Endodermal cell (in vitro differentiated cells): ENCODE measurements around the gene SFR1. TPM values are rescaled to one million over a fixed set of nuclear protein-coding genes. Genes with fewer than 3 reads are reported as not detected.

Experiments used
- DNase-seq: peaks from one replicate; pipeline ENCODE4 v3.0.0-alpha.2; 2017
- H3K27ac ChIP-seq: 2 replicates; pipeline ENCODE4 v1.5.1; 2013; ENCODE audit warnings: mild to moderate bottlenecking, low read depth, low read length, moderate library complexity
- H3K27me3 ChIP-seq: 2 replicates; pipeline ENCODE4 v1.6.1; 2013; ENCODE audit warnings: mild to moderate bottlenecking, low read length, moderate library complexity; ENCODE audit not compliant: insufficient read depth, control insufficient read depth, poor library complexity, severe bottlenecking
- H3K36me3 ChIP-seq: 2 replicates; pipeline ENCODE4 v1.7.0; 2013; ENCODE audit warnings: mild to moderate bottlenecking, low read length, moderate library complexity; ENCODE audit not compliant: control insufficient read depth, insufficient read depth
- H3K4me1 ChIP-seq: one replicate; pipeline ENCODE4 v1.7.0; 2013; ENCODE audit warnings: low read length; ENCODE audit not compliant: control insufficient read depth, insufficient read depth
- H3K4me3 ChIP-seq: 2 replicates; pipeline ENCODE4 v1.5.1; 2013; ENCODE audit warnings: mild to moderate bottlenecking, low read length, moderate library complexity
- H3K9ac ChIP-seq: 2 replicates; pipeline ENCODE4 v1.6.1; 2013; ENCODE audit warnings: mild to moderate bottlenecking, low read length, moderate library complexity; ENCODE audit not compliant: poor library complexity, severe bottlenecking; ENCODE audit errors: extremely low read depth
- H3K9me3 ChIP-seq: 2 replicates; pipeline ENCODE4 v1.6.1; 2013; ENCODE audit warnings: mild to moderate bottlenecking, low read length, moderate library complexity; ENCODE audit not compliant: control insufficient read depth
- H3K27ac Mint-ChIP-seq: 2 replicates; pipeline ENCODE4 v1.8.0; 2020; ENCODE audit warnings: mixed read lengths
- H3K27me3 Mint-ChIP-seq: 2 replicates; pipeline ENCODE4 v1.8.0; 2021; ENCODE audit warnings: mild to moderate bottlenecking, mixed read lengths; ENCODE audit not compliant: insufficient read depth
- H3K36me3 Mint-ChIP-seq: 2 replicates; pipeline ENCODE4 v1.8.0; 2020; ENCODE audit warnings: low read depth, mixed read lengths
- H3K4me1 Mint-ChIP-seq: 2 replicates; pipeline ENCODE4 v1.8.0; 2020; ENCODE audit warnings: mixed read lengths
- H3K4me3 Mint-ChIP-seq: 2 replicates; pipeline ENCODE4 v1.8.0; 2020; ENCODE audit warnings: mild to moderate bottlenecking, moderate library complexity, mixed read lengths
- H3K9me3 Mint-ChIP-seq: 2 replicates; pipeline ENCODE4 v1.8.0; 2020; ENCODE audit warnings: mild to moderate bottlenecking, mixed read lengths
- CTCF ChIP-seq: fragments of 200-600 bp; sonication (generic); conservative IDR thresholded peaks from 2 replicates; pipeline ENCODE4 v1.5.0; 2021; ENCODE audit warnings: antibody characterized with exemption, mild to moderate bottlenecking
- WGBS, 2 experiments: methylation state at CpG; one replicate each; pipeline versions ENCODE4 v1.1.5 to v1.1.7; 2013; ENCODE audit warnings: missing lambda C conversion rate in 2 of 2, mixed read lengths in 1 of 2; ENCODE audit not compliant: insufficient coverage in 1 of 2, insufficient read length in 1 of 2; 5-methylcytosine and 5-hydroxymethylcytosine counted together
- total RNA-seq, 2 donors: library from RNA; stranded (reverse); fragmentation: NEBNext Ultra II Directional in 1 of 2; extraction: Animal tissue kit (Norgen Biotek cat#: 25700) in 1 of 2; gene quantifications; 2 replicates in 1 of 2; 3 replicates in 1 of 2; pipeline ENCODE4 v1.2.1, GENCODE V29; 2021

Gene SFR1
- total RNA-seq, 2 donors from 2014 or later: 9.2 to 12.0 TPM

DNA sequence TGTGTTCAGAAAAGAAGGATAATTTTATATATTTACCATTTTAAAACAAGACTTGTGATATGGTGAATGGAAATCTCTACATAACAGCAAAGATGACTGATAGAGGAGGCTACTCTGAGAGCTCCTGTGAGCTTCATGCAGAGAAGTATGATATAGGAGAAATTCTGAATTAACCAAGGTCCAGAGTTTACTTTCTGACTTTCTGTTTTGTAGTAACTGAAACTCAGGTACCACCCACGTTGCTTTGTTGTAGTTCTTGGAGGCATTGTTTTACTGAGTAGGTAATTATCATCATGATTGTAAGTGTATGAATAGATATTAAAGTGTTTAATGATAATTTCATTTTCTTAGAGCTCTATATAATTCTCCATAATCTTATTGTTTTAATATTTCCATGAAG, 18.0 kb upstream of the SFR1 start:
- H3K27me3 ChIP-seq: no peaks in the 10 kb centered on the region
- Mint-ChIP-seq H3K36me3 (no peaks in the 10 kb centered on the region), H3K27ac (no peak overlapping the region), H3K4me3 (no peak overlapping the region), H3K9me3 (no peaks in the 10 kb centered on the region), H3K4me1 (peaks cover 13% of the 10 kb centered on the region), H3K27me3 (no peaks in the 10 kb centered on the region)
- no peak overlapping the region for H3K27ac ChIP-seq
- H3K4me3 ChIP-seq: no peak overlapping the region
- H3K4me1 ChIP-seq: peaks cover 2% of the 10 kb centered on the region
- no peak overlapping the region for H3K9ac ChIP-seq
- WGBS, 2 experiments: 71% methylated on average over 1 of the region's 1 CpG; no CpG with 5 or more reads in 1 of the 2 experiments
- DNase-seq: no peak
- H3K9me3 ChIP-seq: no peaks in the 10 kb centered on the region
- no peak for TF ChIP-seq CTCF
- H3K36me3 ChIP-seq: no peaks in the 10 kb centered on the region

DNA sequence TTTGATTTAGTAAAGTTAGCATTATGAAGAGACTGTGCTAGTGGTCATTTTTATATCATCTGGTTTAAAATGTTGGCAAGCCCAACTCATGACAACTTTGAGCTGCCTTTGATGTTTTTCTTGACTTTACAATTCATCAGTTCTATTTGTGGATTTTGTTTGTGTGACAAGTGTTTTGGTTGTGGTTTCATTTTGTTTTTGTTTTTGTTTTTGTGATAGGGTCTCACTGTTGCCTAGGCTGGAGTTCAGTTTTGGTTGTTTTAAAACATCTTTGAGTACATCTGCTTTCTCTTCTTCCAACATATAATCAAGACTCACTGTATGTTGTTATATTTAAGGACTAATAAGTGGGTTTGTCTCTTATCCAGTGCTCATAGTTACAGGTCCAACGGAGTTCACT, 17.6 kb upstream of the SFR1 start:
- no peaks in the 10 kb centered on the region for H3K36me3 ChIP-seq
- no peak overlapping the region for H3K27ac ChIP-seq
- no peak overlapping the region for H3K4me3 ChIP-seq
- Mint-ChIP-seq H3K36me3 (no peaks in the 10 kb centered on the region), H3K27me3 (no peaks in the 10 kb centered on the region), H3K27ac (no peak overlapping the region), H3K9me3 (no peaks in the 10 kb centered on the region), H3K4me1 (peaks cover 13% of the 10 kb centered on the region), H3K4me3 (no peak overlapping the region)
- TF ChIP-seq CTCF: no peak
- H3K9ac ChIP-seq: no peak overlapping the region
- WGBS, 2 experiments: 0% methylated on average over 1 of the region's 1 CpG
- no peaks in the 10 kb centered on the region for H3K27me3 ChIP-seq
- peaks cover 2% of the 10 kb centered on the region for H3K4me1 ChIP-seq
- H3K9me3 ChIP-seq: no peaks in the 10 kb centered on the region
- no peak for DNase-seq

DNA sequence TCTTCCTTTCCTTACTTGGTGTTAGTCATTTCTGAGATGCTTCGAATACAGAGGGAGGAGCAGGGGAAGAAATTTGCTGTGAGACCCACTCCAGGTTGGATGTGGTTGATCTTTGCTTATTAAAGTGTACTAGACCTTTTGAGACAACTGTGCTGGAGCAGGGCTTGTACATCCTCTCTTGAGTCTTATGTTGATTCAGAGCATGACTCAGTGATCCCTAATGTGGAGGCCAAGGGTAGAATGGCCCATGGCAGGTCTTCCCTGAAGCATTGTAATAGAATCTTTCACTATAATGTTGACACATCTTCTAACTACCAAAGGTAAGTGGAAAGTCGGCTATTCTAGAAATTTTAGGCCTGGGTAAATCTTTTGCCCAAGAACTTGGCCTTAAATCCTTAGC, 17.0 kb upstream of the SFR1 start:
- Histone ChIP-seq H3K9me3 (no peaks in the 10 kb centered on the region), H3K4me3 (no peak overlapping the region), H3K27me3 (no peaks in the 10 kb centered on the region), H3K36me3 (no peaks in the 10 kb centered on the region), H3K27ac (no peak overlapping the region), H3K4me1 (peaks cover 2% of the 10 kb centered on the region), H3K9ac (no peak overlapping the region)
- TF ChIP-seq CTCF: no peak
- H3K9me3 Mint-ChIP-seq: no peaks in the 10 kb centered on the region
- H3K27ac Mint-ChIP-seq: no peak overlapping the region
- WGBS, 2 experiments: 100% methylated on average over 1 to 2 of the region's 2 CpGs
- H3K36me3 Mint-ChIP-seq: no peaks in the 10 kb centered on the region
- no peak for DNase-seq
- peaks cover 13% of the 10 kb centered on the region for H3K4me1 Mint-ChIP-seq
- H3K27me3 Mint-ChIP-seq: no peaks in the 10 kb centered on the region
- no peak overlapping the region for H3K4me3 Mint-ChIP-seq
